Measurements from ENCODE around the gene SCAPER. TPM values are rescaled to one million over a fixed set of nuclear protein-coding genes. Genes with fewer than 3 reads are reported as not detected.
"Not testable (repeated sequence)": the region's sequence is repeated elsewhere in the genome, so short reads cannot be mapped to it uniquely, and the experiment has no call there.

The SCAPER gene
- total RNA-seq, 6 donors from 2014 or later: 14.4 to 67.1 (median 27.6) TPM

DNA sequence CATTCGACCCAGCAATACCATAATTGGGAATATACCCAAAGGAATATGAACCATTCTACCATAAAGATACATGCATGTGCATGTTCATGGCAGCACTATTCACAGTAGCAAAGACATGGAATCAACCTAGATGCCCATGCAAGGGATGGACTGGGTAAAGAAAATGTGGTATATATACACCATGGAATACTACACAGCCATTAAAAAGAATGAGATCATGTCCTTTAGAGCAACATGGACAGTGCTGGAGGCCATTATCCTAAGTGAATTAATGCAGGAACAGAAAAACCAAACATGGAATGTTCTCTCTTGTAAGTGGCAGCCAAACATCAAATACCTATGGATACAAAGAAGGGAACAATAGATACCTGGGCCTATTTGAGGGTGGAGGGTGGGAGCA, 601.2 kb downstream of the SCAPER start:
- peaks cover 0 to 8% (median under 1%) of the 10 kb centered on the region in 4 donors for H3K4me1 ChIP-seq
- 93 to 96% methylated on average over 1 of the region's 1 CpG for WGBS, 2 donors
- H3K9me3 ChIP-seq: no peaks in the 10 kb centered on the region
- no peak for ATAC-seq (ENCODE audit: low FRiP score in 2 of 2)
- H3K4me3 ChIP-seq: no peak overlapping the region
- no peak overlapping the region for H3K27ac ChIP-seq
- TF ChIP-seq, protein P1, sequence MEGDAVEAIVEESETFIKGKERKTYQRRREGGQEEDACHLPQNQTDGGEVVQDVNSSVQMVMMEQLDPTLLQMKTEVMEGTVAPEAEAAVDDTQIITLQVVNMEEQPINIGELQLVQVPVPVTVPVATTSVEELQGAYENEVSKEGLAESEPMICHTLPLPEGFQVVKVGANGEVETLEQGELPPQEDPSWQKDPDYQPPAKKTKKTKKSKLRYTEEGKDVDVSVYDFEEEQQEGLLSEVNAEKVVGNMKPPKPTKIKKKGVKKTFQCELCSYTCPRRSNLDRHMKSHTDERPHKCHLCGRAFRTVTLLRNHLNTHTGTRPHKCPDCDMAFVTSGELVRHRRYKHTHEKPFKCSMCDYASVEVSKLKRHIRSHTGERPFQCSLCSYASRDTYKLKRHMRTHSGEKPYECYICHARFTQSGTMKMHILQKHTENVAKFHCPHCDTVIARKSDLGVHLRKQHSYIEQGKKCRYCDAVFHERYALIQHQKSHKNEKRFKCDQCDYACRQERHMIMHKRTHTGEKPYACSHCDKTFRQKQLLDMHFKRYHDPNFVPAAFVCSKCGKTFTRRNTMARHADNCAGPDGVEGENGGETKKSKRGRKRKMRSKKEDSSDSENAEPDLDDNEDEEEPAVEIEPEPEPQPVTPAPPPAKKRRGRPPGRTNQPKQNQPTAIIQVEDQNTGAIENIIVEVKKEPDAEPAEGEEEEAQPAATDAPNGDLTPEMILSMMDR (IDR thresholded peaks at IDR 0.05): no peak
- TF ChIP-seq POLR2A (IDR thresholded peaks at IDR 0.05): no peak
- TF ChIP-seq EP300 (IDR thresholded peaks at IDR 0.05): no peak
- no peak for TF ChIP-seq POLR2AphosphoS5 (IDR thresholded peaks at IDR 0.05)
- DNase-seq: no peak
- H3K27me3 ChIP-seq: no peaks in the 10 kb centered on the region
- H3K36me3 ChIP-seq: no peaks in the 10 kb centered on the region

GRCh38 chr15:76299786-76300185, 605.4 kb downstream of the SCAPER start:
- ATAC-seq (ENCODE audit: low FRiP score in 2 of 2): no peak
- no peak overlapping the region for H3K4me3 ChIP-seq
- TF ChIP-seq POLR2A (IDR thresholded peaks at IDR 0.05) (no peak), POLR2AphosphoS5 (IDR thresholded peaks at IDR 0.05) (no peak), EP300 (IDR thresholded peaks at IDR 0.05) (no peak)
- TF ChIP-seq, protein P1 (IDR thresholded peaks at IDR 0.05): no peak
- no peak for DNase-seq
- no peaks in the 10 kb centered on the region for H3K9me3 ChIP-seq
- no peak overlapping the region for H3K27ac ChIP-seq
- WGBS, 2 donors: 73 to 76% methylated on average over 1 of the region's 1 CpG
- H3K36me3 ChIP-seq: no peaks in the 10 kb centered on the region
- peaks cover 0 to 13% (median under 1%) of the 10 kb centered on the region in 4 donors for H3K4me1 ChIP-seq
- H3K27me3 ChIP-seq: no peaks in the 10 kb centered on the region

DNA sequence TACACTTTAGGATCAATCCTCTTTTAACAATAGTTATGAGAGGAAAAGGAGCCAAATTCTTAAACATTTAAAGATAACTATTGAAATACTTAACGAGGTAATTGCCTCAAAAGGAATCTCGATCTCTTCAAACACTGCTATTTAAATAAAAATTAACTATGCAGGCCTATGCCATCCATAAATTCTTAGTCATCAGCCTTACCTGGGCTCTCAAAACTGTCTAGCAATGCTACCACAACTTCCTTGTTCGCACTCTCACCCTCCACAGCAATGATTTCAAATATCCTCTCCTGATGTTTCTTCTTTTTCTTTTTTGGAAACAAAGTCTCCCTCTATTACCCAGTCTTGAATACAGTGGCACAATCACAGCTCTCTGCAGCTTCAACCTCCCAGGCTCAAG, 606.2 kb downstream of the SCAPER start:
- no peak for DNase-seq
- Histone ChIP-seq H3K4me3 (no peak overlapping the region), H3K9me3 (no peaks in the 10 kb centered on the region), H3K4me1 (peaks cover 0 to 13% (median under 1%) of the 10 kb centered on the region in 4 donors), H3K27me3 (no peaks in the 10 kb centered on the region), H3K36me3 (no peaks in the 10 kb centered on the region), H3K27ac (no peak overlapping the region)
- 68 to 69% methylated on average over 3 of the region's 3 CpGs for WGBS, 2 donors
- no peak for ATAC-seq (ENCODE audit: low FRiP score in 2 of 2)
- TF ChIP-seq POLR2AphosphoS5 (IDR thresholded peaks at IDR 0.05): no peak
- no peak for TF ChIP-seq POLR2A (IDR thresholded peaks at IDR 0.05)
- TF ChIP-seq EP300 (IDR thresholded peaks at IDR 0.05): no peak
- TF ChIP-seq, protein P1 (IDR thresholded peaks at IDR 0.05): no peak

DNA sequence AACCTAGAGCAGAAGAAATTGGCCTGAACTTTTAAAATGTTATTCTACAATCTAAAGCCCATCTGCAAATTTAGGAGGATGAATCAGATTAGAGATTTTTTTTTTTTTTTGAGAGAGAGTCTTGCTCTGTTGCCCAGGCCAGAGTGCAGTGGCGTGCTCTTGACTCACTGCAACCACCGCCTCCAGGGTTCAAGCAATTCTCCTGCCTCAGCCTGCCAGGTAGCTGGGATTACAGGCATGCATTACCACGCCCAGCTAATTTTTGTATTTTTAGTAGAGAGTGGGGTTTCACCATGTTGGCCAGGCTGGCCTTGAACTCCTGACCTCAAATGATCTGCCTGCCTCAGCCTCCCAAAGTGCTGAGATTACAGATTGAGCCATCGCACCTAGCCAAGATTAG, 607.2 kb downstream of the SCAPER start:
- H3K27me3 ChIP-seq; ATAC-seq (ENCODE audit: low FRiP score in 2 of 2); H3K4me3 ChIP-seq; H3K9me3 ChIP-seq; H3K36me3 ChIP-seq; DNase-seq; H3K27ac ChIP-seq: not testable (repeated sequence)
- 92 to 96% methylated on average over 4 of the region's 4 CpGs for WGBS, 2 donors
- H3K4me1 ChIP-seq: peaks cover 0 to 22% (median 7%) of the 10 kb centered on the region in 4 donors

Small RNA genes lying within 50 kb of the gene (small RNA-seq; reads per million reads assigned to genes)
- gene AC090751.1 (0 reads per million in 4 donors), gene MIR3713 (0 reads per million in 4 donors)

Other genes with a start within 250 kb of the SCAPER start
- 10 to 100 TPM; 17.8 to 43.9 (median 32.7) TPM for gene RCN2, start 26.4 kb upstream of the SCAPER start, total RNA-seq
- gene PSTPIP1, start 89.8 kb upstream of the SCAPER start, total RNA-seq: 10 to 100 TPM in 5 of 6 donors, 1 to 10 TPM in 1; 7.0 to 69.1 (median 20.2) TPM
- 100 to 1,000 TPM in 5 of 6 donors, 10 to 100 TPM in 1; 97.4 to 742 (median 396) TPM for gene TSPAN3, start 165.8 kb upstream of the SCAPER start, total RNA-seq

All from upper lobe of left lung (tissue), 6 donors.